ENCODE data around the gene TRIM66. TPM values are rescaled to one million over a fixed set of nuclear protein-coding genes. Genes with fewer than 3 reads are reported as not detected.
A peak's percentile ranks its signal among the peaks of the same experiment; 100 is the strongest.

Gene TRIM66
- total RNA-seq, 1 donor from 2014 or later, result 4.2 TPM

- Histone ChIP-seq H3K4me3 (ENCODE audit: low read depth, low read length) (no peak overlapping the region), H3K27me3 (ENCODE audit: control insufficient read depth, insufficient read depth, low read length) (no peaks in the 10 kb centered on the region), H3K36me3 (ENCODE audit: control insufficient read depth, insufficient read depth, low read length) (peaks cover 1% of the 10 kb centered on the region)
- DNase-seq (ENCODE audit: low read depth), result no peak
- TF ChIP-seq, protein P1, sequence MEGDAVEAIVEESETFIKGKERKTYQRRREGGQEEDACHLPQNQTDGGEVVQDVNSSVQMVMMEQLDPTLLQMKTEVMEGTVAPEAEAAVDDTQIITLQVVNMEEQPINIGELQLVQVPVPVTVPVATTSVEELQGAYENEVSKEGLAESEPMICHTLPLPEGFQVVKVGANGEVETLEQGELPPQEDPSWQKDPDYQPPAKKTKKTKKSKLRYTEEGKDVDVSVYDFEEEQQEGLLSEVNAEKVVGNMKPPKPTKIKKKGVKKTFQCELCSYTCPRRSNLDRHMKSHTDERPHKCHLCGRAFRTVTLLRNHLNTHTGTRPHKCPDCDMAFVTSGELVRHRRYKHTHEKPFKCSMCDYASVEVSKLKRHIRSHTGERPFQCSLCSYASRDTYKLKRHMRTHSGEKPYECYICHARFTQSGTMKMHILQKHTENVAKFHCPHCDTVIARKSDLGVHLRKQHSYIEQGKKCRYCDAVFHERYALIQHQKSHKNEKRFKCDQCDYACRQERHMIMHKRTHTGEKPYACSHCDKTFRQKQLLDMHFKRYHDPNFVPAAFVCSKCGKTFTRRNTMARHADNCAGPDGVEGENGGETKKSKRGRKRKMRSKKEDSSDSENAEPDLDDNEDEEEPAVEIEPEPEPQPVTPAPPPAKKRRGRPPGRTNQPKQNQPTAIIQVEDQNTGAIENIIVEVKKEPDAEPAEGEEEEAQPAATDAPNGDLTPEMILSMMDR (IDR thresholded peaks at IDR 0.05; ENCODE audit: insufficient read depth, low read length, poor library complexity, severe bottlenecking), result no peak
Measured at GRCh38 chr11:8721609-8722500, 39.4 kb upstream of the TRIM66 start.

DNA sequence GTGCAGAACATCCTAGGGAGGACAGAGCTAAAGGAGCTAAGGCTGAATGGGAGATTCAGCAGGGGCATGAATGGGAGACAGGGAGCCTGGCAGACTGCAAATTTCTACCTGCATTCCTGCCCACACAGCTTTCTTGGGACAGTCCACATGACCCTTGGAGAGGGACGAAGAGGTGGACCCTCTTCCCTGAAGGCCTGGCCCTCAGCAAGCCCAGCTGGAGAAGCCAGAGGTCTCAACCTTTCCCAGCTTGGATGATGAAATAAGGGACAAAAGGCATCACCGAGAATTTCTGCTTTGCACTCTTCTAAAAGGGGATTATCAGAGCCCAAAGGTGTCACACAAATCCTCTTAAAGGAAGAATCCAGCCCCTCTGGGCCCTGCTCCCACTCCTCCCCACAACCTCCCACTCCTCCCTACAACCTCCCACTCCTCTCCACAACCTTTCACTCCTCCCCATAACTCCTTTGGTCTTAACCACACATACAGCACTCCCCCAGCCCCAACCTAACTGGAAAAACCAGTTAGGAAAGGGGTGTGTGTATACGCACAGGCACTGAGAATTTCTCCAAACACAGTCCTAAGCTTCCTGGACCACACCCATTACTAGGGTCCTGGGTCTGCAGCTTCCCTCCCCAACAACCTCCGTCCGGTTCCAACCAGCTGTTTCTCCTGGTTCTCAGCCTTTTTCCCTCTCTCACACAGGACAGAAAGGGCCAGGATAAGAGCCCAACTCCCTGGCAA is 38.6 kb upstream of the TRIM66 start:
- Histone ChIP-seq H3K4me3 (ENCODE audit: low read depth, low read length) (no peak overlapping the region), H3K27me3 (ENCODE audit: control insufficient read depth, insufficient read depth, low read length) (no peaks in the 10 kb centered on the region), H3K36me3 (ENCODE audit: control insufficient read depth, insufficient read depth, low read length) (peaks cover 1% of the 10 kb centered on the region)
- TF ChIP-seq, protein P1 (IDR thresholded peaks at IDR 0.05; ENCODE audit: insufficient read depth, low read length, poor library complexity, severe bottlenecking), result no peak
- DNase-seq (ENCODE audit: low read depth), result no peak

GRCh38 chr11:8720352-8720751 is 37.9 kb upstream of the TRIM66 start:
- peaks cover 1% of the 10 kb centered on the region for H3K36me3 ChIP-seq (ENCODE audit: control insufficient read depth, insufficient read depth, low read length)
- no peaks in the 10 kb centered on the region for H3K27me3 ChIP-seq (ENCODE audit: control insufficient read depth, insufficient read depth, low read length)
- no peak for DNase-seq (ENCODE audit: low read depth)
- TF ChIP-seq, protein P1 (IDR thresholded peaks at IDR 0.05; ENCODE audit: insufficient read depth, low read length, poor library complexity, severe bottlenecking), result no peak
- no peak overlapping the region for H3K4me3 ChIP-seq (ENCODE audit: low read depth, low read length)

DNA sequence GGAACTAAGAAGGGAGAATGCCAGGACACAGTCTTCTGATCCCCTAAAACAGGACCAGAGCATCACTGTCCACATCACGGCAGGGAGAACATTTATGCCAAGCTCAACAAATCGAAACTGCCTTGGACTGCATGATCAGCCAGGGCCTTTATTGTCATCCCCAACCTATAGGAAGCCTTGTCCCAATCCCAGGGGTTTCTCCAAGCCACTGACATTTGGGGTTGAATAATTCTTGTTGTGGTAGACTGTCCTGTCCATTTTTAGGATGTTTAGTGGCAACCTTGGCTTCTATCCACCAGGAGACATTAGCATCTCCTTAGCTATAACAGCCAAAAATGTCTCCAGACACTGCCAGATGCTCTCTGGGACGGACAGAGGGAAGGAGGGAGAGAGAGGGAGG is 37.3 kb upstream of the TRIM66 start:
- Histone ChIP-seq H3K36me3 (ENCODE audit: control insufficient read depth, insufficient read depth, low read length) (peaks cover 1% of the 10 kb centered on the region), H3K27me3 (ENCODE audit: control insufficient read depth, insufficient read depth, low read length) (no peaks in the 10 kb centered on the region), H3K4me3 (ENCODE audit: low read depth, low read length) (no peak overlapping the region)
- no peak for DNase-seq (ENCODE audit: low read depth)
- TF ChIP-seq, protein P1 (IDR thresholded peaks at IDR 0.05; ENCODE audit: insufficient read depth, low read length, poor library complexity, severe bottlenecking), result no peak

DNA sequence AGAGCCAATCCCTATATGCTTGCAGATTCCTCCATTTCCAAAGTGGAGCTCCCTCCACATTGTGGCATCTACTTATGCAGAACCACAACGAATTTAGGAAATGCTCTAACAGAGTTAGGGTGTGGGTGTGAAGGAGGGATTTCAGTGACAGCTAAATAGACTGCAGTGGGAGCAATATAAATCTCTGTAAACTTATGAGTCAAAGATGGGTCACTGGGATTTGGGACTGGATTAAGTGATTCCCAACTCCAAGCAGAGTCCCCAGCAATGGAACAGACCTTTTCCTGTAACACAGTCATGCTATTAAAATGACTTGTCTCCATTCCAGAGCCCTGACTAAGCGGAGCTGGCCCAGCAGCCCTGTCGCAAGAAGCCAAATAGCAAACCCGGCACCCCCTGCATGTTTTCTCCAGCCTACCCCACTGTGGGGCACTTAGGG is 36.8 kb upstream of the TRIM66 start:
- H3K27me3 ChIP-seq (ENCODE audit: control insufficient read depth, insufficient read depth, low read length), result no peaks in the 10 kb centered on the region
- peaks cover 1% of the 10 kb centered on the region for H3K36me3 ChIP-seq (ENCODE audit: control insufficient read depth, insufficient read depth, low read length)
- TF ChIP-seq, protein P1 (IDR thresholded peaks at IDR 0.05; ENCODE audit: insufficient read depth, low read length, poor library complexity, severe bottlenecking), result no peak
- H3K4me3 ChIP-seq (ENCODE audit: low read depth, low read length), result no peak overlapping the region
- DNase-seq (ENCODE audit: low read depth), result peak; percentile 81
